Cardiac fibroblast (primary cell): ENCODE data around the gene SCAMP1.

Source experiments
- DNase-seq, 2 donors: peaks; one replicate each; pipeline versions ENCODE4 v3.0.0 to v3.0.0-alpha.2; 2010; ENCODE audit warnings: low read depth in 2 of 2
- H3K4me3 ChIP-seq, 2 donors: replicated peaks in 1 of 2; 1 replicate in 1 of 2; 2 replicates in 1 of 2; pipeline ENCODE4 v1.5.1; 2011; ENCODE audit warnings: low read depth in 2 of 2, low read length in 2 of 2, mild to moderate bottlenecking in 2 of 2, moderate library complexity in 1 of 2
- CTCF ChIP-seq: IDR thresholded peaks from one replicate; pipeline ENCODE4 v1.5.1; 2011; ENCODE audit warnings: low read depth, mild to moderate bottlenecking, low read length, inconsistent platforms

The SCAMP1 gene

GRCh38 chr5:78327761-78328510, 32.5 kb upstream of the SCAMP1 start:
- no peak overlapping the region for H3K4me3 ChIP-seq
- TF ChIP-seq CTCF = no peak
- no peak for DNase-seq

- TF ChIP-seq CTCF = no peak
- H3K4me3 ChIP-seq = no peak overlapping the region
- DNase-seq = peak; percentile 50 to 53
Observed at GRCh38 chr5:78328585-78329173, 31.7 kb upstream of the SCAMP1 start.

GRCh38 chr5:78331523-78332080, 28.8 kb upstream of the SCAMP1 start:
- no peak for TF ChIP-seq CTCF
- no peak overlapping the region for H3K4me3 ChIP-seq

GRCh38 chr5:78334811-78335210, 25.6 kb upstream of the SCAMP1 start:
- DNase-seq = no peak
- no peak for TF ChIP-seq CTCF
- no peak overlapping the region for H3K4me3 ChIP-seq

More at GRCh38 chr5:78331523-78332080, 28.8 kb upstream of the SCAMP1 start:
- DNase-seq = no peak

GRCh38 chr5:78335976-78336375, 24.4 kb upstream of the SCAMP1 start:
- no peak overlapping the region for H3K4me3 ChIP-seq
- no peak for DNase-seq
- TF ChIP-seq CTCF = no peak

- DNase-seq = no peak
- no peak for TF ChIP-seq CTCF
- no peak overlapping the region for H3K4me3 ChIP-seq
Observed at GRCh38 chr5:78336698-78337097, 23.7 kb upstream of the SCAMP1 start.
